Cerebellar cortex (tissue), 1 donor: ENCODE results near the gene ANGPTL1.

Experiments
- DNase-seq: peaks from one replicate; pipeline ENCODE4 v3.0.0-alpha.2; 2015; ENCODE audit warnings: low spot score

ANGPTL1 gene, protein sequence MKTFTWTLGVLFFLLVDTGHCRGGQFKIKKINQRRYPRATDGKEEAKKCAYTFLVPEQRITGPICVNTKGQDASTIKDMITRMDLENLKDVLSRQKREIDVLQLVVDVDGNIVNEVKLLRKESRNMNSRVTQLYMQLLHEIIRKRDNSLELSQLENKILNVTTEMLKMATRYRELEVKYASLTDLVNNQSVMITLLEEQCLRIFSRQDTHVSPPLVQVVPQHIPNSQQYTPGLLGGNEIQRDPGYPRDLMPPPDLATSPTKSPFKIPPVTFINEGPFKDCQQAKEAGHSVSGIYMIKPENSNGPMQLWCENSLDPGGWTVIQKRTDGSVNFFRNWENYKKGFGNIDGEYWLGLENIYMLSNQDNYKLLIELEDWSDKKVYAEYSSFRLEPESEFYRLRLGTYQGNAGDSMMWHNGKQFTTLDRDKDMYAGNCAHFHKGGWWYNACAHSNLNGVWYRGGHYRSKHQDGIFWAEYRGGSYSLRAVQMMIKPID

DNA sequence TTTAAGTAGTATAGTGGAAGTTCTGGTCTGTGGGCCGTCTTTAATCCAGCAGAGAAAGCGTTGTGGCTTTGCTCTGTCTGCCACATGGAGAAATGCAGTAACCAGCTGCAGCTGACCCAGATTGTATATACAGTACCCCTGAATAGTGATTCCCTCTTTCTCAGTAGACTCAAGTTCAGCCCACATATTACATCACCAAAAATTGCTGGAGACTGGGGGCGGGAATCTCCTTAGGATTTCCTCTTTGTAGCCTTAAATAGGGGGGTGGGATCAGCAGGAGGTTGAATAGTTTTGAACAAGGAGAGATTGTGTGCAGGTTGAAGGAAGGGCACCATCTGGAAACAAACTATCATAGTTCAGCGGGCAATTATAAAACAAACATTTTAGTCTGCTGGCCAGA, at the start of gene ANGPTL1:
Gene ANGPTL1, minus strand, starts transcription at position 134 of the 400 bp plus-strand sequence. CDS start 5,301 bp downstream, outside the sequence.
- DNase-seq = no peak

DNA sequence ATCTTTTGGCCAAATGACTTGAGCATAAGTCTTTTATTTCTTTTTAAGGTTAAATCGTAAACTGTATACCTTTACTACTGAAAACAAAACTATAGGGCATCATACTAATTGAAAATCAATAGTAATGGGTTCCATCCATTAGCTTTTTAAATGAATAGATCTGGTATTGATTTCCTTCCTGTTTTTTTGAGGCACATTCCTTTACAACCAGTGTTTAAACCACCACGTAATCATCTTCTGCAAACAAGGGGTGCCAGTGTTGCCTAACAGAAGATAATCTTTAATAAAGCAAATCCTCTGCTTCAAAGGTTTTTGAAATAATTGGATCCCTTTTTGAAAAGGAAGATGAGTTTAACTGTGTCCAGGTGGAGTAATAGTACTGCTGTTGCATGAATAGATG, 48.7 kb upstream of the ANGPTL1 start:
- DNase-seq = no peak

DNA sequence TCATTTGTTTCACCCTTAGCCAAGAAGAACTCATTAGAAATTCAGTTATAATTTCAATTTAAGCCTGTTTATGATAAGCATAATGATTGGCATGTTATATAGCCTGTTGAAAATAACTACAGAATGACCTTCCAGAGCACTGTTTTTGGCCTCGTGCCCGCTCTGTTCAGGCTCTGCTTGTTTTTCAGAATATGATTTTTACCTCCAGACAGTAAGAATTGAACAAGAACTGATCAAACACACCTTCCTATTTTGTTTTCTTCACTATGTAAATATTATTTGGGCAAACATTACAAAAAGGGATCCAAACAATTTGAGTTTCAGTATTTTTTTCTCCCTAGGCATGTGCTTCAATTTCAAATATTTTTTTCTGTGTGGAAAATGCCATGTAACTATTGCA, 48.1 kb upstream of the ANGPTL1 start:
- DNase-seq = no peak

DNA sequence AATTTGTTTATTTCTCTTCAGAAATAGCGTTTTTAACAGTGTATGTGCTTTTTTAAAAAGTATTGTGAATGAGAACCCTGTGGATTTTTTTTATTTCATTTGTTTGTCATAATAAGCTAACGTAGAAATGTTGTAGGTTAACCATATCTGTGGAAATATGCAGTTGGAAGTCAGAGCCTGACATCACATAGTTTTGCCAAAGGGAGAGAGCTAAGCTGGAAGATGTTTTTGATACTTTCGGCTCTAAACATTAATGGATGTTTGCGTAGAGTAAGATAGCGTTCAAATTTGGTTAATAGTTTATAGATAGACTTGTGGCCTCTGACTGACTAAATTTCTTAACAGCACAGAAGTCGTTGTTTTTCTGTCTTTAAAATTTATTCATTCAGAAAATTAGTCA, 47.4 kb upstream of the ANGPTL1 start:
- no peak for DNase-seq

DNA sequence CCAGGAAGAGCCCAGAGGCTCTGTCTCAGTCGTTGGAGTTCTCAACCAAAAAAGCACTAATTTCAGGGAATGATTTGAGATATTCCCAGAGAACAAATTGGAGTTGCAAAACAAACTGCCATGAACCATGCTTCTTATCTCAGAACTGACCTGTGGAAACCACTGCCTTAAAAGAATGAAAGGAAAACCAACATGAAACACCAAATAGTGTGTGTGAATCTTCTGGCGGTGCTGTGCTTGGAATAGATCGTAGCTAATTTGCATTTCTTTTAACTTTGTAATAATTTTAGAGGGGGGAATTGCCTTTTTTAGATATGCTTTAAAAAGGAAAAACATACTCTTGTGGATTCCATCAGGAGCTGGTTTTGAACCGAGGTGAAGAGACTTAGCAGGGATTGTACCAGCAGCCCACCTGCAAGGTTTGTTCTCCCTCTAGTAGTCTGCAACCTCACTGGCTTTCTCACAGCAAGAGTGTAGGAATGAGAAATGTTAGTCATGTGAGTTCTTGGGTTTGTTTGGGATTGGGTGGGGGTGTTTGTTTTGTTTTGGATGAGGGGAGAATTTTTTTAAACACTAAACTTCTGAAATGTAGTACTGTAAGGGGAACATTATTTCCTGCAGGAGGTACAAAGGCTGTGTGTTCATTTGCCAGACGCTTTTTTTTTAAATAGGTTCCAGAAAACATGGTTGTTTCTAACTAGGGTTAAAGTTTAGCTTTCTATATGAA, 45.7 kb upstream of the ANGPTL1 start:
- DNase-seq = no peak

DNA sequence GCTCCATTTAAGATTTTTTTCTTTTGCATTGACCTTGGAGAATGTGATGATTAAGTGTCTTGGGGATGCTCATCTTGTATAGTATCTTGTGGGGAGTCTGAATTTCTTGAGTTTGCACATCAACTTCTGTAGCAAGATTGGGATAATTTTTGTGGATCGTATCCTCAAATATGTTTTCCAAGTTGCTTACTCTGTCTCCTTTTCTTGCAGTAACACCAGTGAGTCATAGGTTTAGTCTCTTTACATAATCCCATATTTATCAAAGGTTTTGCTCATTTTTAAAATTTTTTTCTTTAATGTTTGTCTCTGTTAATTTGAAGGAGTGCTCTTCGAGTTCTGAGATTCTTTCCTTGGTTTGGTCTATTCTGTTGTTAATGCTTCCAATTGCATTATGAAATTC, 41.7 kb upstream of the ANGPTL1 start:
- no peak for DNase-seq

DNA sequence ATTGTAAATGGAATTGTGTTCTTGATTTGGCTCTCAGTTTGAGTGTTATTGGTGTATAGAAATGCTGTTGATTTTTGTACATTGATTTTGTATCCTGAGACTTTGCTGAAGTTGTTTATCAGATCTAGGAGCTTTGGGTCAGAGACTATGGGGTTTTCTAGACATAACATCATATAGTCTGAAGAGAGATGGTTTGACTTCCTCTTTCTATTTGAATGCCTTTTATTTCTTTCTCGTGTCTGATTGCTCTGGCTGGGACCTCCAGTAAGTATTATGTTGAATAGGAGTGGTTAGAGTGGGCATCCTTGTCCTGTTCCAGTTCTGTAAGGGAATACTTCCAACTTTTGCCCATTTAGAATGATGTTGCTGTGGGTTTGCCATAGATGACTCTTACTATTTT, 39.1 kb upstream of the ANGPTL1 start:
- DNase-seq = no peak

DNA sequence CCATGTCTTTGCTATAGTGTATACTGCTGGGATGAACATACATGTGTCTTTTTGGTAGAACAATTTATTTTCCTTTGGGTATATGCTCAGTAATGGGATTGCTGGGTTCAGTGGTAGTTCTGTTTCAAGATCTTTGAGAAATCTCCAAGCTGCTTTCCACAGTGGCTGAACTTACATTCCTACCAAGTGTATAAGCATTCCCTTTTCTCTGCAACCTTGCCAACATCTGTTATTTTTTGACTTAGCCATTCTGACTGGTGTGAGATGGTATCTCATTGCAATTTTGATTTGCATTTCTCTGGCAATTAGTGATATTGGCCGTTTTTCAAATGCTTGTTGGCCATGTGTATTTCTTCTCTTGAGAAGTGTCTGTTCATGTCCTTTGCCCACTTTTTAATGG, 37.5 kb upstream of the ANGPTL1 start:
- no peak for DNase-seq

DNA sequence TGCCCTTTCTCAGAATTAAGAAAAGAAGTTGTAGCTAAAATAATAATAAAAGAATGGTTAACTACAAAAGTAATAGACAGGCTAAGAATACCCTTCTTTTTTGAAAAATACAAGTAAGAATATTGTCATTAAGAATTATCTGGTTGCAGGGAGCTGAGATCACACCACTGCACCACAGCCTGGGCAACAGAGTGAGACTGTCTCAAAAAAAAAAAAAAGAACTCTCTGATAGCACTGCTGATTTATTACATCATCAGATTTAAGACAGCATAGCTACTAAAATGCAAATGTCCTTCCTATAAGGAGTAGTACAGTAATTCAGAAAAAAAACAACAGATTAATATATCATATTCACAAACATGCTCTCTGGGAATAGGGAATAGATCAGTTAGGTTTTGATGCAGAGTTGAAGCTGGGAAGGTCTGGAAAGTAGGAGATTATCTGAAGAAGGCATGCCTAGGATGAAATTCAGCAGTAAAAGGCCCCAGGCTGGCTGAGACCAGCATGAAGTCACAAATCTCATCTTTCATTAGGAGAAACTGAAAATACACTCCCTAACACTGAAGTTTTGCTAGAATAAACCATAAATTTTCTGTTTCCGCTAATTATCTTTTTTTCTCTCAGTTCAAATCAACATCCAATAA, 30.7 kb upstream of the ANGPTL1 start:
- no peak for DNase-seq

DNA sequence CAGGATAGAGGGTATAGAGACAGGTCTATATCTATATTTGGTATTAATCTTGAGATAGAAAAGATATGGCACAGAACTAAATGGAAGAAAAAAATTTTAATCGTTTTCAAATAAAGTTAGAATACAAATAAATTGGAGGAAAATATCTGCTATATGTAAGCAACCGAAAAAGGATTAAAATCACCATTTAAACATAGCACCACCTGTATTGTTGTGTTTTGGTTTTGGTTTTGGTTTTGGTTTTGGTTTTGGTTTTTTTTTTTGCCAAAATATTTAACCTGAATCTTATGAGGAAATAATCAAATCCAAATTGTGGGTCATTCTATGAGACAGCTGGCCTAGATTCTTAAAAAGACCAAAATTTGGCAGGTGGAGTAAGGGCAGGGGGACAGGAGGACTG, 28.5 kb upstream of the ANGPTL1 start:
- DNase-seq = no peak

DNA sequence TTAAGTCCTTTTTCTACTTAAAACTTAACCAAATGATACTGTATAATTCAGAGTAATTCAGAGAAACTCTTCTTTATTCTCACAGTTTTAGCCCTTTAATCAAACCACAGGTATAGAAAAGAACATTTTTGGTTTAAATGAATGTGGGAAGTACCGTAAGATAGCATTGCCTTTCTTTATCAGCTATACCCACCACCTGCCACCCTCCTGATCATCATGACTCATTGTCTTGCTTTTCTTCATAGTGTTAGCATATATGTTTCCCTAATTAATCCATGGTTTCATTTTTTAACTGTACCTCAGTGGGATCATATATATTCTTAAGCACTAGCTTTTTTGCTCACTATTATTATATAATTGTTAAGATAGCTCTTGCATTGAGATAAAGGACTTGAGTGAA, 27.5 kb upstream of the ANGPTL1 start:
- DNase-seq = no peak

DNA sequence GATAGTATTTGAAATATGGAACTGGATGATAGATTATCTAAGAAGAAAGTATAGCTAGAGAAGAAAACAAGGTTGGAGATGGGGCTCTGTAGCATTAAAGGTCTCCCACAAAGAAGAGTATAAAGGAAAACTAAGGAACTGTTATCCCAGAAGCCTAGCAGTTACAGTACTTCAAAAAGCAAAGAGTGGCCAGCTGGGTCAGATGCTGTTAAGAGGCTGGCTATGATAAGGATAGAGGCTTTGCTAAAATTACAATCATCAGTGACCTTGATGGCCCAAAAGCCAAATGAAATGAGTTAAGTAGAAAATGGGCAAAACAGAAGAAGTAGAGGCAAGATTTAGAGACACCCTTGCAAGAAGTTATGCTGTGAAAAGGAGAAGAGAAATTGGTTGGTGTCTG, 25.1 kb upstream of the ANGPTL1 start:
- no peak for DNase-seq

DNA sequence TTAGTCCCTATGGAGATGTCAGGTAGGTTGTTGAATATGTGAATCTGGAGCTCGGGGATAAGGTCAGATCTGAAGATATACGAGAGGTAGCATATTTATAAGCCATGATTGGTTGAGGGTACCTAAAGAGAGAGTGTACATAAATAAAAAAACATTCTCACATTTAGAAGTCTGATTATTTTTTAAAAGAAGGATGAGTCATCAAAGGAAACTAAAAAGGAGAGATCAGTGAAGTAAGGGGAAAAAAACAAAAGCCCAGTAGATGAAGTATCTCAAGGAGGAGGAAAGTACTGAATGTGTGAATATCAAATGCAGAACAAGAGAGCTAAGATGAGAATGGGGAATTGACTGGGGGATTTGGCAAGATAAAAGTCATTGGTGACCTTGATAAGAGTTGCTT, 15.7 kb upstream of the ANGPTL1 start:
- DNase-seq = no peak

DNA sequence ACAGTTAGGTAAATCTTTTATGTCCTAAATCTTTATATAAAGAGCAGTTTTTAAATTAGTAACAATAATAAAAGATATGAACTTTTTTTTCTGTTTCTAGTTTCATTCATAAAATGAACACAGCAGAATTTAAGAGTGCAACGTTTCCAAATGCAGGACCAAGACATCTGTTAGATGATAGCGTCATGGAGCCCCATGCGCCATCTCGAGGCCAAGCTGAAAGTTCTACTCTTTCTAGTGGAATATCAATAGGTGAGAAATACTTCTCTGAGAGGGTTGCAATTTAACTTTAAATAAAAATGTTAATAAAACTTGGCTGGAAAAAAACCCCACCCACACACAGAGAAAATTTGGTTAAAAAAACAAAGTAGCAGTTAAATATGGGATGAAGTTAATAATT, 15.0 kb upstream of the ANGPTL1 start:
- DNase-seq = no peak

DNA sequence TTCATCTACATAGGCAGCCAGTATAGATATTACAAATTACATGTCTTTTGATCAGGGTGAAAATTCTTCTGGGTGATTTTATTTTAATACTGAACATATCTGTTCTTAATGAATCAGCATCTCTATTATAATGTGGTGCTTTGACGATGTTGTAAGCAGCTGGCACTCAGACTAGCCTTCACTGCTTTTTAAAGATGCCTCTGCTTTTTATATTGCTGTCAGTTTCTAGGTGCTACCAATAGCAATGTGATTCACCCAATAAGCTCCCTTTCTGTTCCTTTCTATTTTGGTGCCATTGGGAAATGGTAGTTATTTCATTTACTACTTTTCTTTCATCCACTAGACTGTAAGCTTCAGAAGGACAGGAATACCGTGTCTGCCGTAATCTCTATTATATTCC, 11.1 kb upstream of the ANGPTL1 start:
- no peak for DNase-seq

DNA sequence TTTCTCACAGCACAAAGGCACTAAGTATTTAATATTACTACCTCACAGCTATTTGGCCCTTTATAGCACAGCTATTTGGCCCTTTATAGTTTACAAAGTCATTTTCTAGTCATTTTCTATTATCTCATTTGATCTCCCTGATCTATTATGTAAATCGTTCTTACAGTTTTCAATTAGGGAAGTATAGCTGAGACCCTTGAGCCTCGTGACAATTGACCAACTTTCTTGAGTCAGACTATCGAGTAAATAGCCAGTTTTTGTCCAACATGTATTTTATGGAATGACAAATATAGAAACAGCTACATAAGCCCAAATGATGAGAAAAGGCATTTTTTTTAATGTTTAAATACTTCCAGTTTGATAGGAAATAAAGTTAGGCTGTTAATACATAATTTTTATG, 7.0 kb upstream of the ANGPTL1 start:
- DNase-seq = no peak

DNA sequence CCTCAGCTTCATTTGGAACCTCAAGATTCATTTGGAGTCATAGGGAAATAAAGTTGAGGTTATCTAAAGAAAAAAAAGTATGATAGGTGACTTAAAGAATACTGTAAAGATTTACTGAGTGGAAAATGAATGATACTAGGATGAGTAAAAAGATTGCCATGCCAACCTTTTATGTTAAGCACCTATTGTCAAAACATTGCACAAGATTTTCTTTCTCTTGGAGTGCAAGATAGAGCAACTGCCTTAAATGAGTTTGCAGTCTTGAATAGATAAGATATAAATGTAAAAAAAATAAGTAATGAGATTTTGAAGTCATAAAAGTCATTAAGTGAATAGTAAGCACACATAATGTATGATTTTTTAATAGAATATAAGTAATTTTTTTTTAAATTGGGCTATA, 5.1 kb upstream of the ANGPTL1 start:
- DNase-seq = no peak

DNA sequence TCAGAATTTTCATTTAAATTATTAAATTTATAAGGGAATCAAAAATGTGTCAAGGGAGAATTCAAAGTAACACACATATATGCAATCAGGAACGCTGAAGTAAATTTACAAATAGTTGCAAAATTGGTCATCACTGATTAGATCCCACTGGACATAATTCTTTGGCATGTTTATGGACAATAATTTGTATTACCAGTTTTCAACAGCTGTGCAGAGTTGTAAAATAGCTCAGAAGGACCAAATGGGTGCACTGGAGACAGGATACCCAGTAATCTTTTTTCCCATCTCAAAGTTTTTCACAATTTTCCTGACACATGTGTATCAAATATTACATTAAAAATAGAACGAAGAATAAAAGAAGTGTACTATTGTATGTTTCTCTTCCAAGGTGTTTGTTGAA, 4.1 kb upstream of the ANGPTL1 start:
- no peak for DNase-seq

DNA sequence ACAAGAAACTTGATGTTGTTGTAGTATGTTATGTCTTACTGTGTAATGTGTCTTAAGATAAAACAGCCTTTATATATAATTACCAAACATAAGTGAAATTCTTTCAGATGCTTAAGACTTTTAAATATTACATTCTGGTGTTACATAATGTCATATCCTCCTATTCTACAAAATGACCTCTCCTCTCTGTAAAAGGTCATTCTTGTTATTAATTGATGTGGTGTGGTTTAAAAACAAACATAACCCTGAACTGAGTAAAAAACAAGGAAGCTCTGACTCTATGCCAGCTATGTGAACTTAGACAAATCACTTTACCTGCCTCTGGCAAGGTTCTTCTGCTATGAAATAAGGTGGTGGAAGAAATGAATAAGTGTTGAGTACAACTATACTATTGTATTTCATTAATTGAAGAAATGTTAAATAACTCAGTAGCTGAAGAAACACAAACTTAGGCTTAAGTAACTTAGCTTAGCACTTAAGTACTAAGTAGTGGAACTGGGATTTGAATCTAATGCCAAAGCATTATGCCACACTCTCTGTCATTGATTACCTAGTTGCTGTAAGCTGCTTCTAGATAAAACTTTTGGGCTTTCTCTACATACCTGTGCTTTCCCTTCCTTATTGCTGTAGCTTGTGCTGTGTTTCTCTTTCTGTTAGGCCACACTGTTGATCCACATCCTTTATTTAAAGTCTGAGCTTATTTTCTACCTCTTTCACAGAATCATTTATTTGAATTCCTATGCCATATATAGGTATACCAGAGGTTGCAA, 859 bp upstream of the ANGPTL1 start:
- no peak for DNase-seq

DNA sequence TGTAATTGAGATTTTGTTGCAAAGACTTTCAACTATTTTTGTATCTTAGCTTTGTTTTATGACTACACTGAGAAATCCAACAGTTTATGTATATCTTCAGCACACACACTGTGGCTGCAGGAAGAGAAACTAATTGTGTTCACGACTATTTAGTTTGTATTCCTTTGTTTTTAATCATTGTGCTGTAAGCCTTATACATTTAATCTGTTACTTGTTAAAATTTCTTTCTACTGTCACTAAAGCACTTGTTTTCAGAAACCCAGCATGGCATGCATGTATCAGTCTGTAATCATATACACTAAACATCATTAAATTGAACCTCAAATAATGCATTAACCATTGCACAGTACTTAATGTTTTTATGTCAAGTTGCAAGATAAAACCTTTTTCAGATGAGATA, 656 bp downstream of the ANGPTL1 start:
- DNase-seq = no peak

DNA sequence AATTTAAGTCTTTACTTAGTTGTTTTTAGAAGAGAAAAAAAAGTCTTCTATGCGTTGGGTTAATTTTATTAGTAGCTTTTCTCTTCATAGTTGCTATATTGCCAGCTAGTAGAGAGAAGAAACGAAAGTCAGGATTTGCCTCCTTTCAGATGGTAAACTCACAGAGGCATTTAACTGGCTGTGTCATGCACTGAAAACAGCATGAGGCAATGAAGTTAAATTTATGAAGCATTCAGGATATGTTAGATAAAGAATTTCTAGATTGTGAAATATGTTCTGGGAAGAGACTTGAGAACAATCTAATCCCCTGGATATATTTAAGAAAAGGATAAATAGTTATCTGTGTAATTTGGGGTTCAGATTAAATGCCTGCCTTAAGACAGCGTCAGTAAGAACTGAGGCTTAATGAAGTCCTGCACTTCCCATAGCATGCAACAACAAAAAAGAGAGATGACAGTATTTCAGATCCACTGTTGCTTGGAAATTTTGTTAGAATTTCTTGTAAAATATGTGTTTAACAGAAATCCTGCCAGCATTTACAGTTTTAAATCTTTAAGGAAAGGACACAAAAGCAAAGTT, 1.7 kb downstream of the ANGPTL1 start:
- no peak for DNase-seq

DNA sequence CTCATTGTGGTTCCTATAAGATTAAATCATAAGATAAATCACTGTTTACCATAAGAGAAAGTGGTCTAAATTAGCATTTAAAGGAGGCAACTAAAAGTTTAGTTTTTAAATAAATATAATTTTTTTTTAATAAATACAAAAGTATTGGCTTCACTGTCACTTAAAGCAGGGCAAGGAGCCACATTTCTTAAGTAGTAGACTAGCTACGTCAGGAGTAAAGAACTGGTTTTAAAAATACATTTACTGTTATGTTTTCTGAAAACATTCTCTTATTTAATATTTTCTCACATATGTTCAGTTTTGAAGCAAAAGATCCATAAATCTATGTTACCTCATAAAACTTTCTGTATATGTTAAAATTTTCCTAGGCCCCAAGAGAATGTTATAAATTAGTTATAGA, 2.2 kb downstream of the ANGPTL1 start:
- no peak for DNase-seq
